HepG2 (cell line): ENCODE data around the gene TM2D3. TPM values are rescaled to one million over a fixed set of nuclear protein-coding genes. Genes with fewer than 3 reads are reported as not detected.
A peak's percentile ranks its signal among the peaks of the same experiment; 100 is the strongest.

Experiments used
- DPF2 ChIP-seq: sonication (generic); formaldehyde crosslinking; IDR thresholded peaks from 2 replicates; pipeline ENCODE4 v1.4.0; 2020; ENCODE audit warnings: mild to moderate bottlenecking, low read depth, missing genetic modification reagents, borderline replicate concordance
- KIAA2018 ChIP-seq: sonication (generic); formaldehyde crosslinking; IDR thresholded peaks from 2 replicates; pipeline ENCODE4 v1.5.0; 2020; ENCODE audit warnings: mild to moderate bottlenecking, missing genetic modification reagents, borderline replicate concordance
- RFXANK ChIP-seq: IDR thresholded peaks from 2 replicates; pipeline ENCODE4 v1.6.1; 2016
- SSRP1 ChIP-seq: IDR thresholded peaks from 2 replicates; pipeline ENCODE4 v1.6.1; 2016; ENCODE audit warnings: control low read depth
- ZNF768 ChIP-seq: sonication (generic); formaldehyde crosslinking; IDR thresholded peaks from 2 replicates; pipeline ENCODE4 v1.4.0; 2020; ENCODE audit warnings: missing genetic modification reagents
- ZNF788 ChIP-seq: sonication (generic); formaldehyde crosslinking; IDR thresholded peaks from 2 replicates; pipeline ENCODE4 v1.5.0; 2020; ENCODE audit warnings: mild to moderate bottlenecking, missing genetic modification reagents, borderline replicate concordance
- polyA plus RNA-seq, 8 experiments: library from polyadenylated mRNA; depleted of rRNA in 3 of 8; stranded (reverse) in 7 of 8; unstranded in 1 of 8; fragments of >200 nt; fragmentation: Illumina TruSeq in 4 of 8; extraction: Trizol in 4 of 8; gene quantifications; 2 replicates each; pipeline versions ENCODE4 v1.2.1 to v1.2.3, GENCODE V29; 2011 to 2016; ENCODE audit warnings: low read depth in 4 of 8, missing spikeins in 1 of 8, mixed read lengths in 1 of 8; ENCODE audit not compliant: insufficient read depth in 1 of 8
- total RNA-seq, 5 experiments: library from RNA; depleted of rRNA; stranded (reverse); fragments of >200 nt; fragmentation: Illumina TruSeq; extraction: Trizol; gene quantifications; 2 replicates each; pipeline ENCODE4 v1.2.3, GENCODE V29; 2016; ENCODE audit warnings: low read depth in 1 of 5
- TF ChIP-seq, protein P1 (sequence below): sonication (generic); formaldehyde crosslinking; IDR thresholded peaks from 2 replicates; pipeline ENCODE4 v1.5.1; 2020; ENCODE audit warnings: mild to moderate bottlenecking, missing genetic modification reagents, borderline replicate concordance
- TF ChIP-seq, protein P2 (sequence below): sonication (generic); formaldehyde crosslinking; IDR thresholded peaks from 2 replicates; pipeline ENCODE4 v1.4.0; 2020; ENCODE audit warnings: missing genetic modification reagents, borderline replicate concordance
- TF ChIP-seq, protein P3 (sequence below): sonication (generic); formaldehyde crosslinking; IDR thresholded peaks from 2 replicates; pipeline ENCODE4 v1.4.0; 2020; ENCODE audit warnings: missing genetic modification reagents, borderline replicate concordance

Gene TM2D3
- total and polyA plus RNA-seq, 2 of the 13 experiments (the other 11 are each of a cell fraction or from before 2014, with no cell fraction given): 31.1 to 72.7 TPM

GRCh38 chr15:101652098-101652785 lies at the start of gene TM2D3 (continued):
- TF ChIP-seq KIAA2018 (CRISPR knock-in tag) (no peak), RFXANK (peak; percentile 66; the same call in 1 of the 2 replicates), ZNF768 (CRISPR knock-in tag) (peak; percentile 75; the same call in 1 of the 2 replicates), DPF2 (CRISPR knock-in tag) (no peak), SSRP1 (no peak), ZNF788 (CRISPR knock-in tag) (peak; percentile 46; the same call in 1 of the 2 replicates)
- TF ChIP-seq, protein P1, sequence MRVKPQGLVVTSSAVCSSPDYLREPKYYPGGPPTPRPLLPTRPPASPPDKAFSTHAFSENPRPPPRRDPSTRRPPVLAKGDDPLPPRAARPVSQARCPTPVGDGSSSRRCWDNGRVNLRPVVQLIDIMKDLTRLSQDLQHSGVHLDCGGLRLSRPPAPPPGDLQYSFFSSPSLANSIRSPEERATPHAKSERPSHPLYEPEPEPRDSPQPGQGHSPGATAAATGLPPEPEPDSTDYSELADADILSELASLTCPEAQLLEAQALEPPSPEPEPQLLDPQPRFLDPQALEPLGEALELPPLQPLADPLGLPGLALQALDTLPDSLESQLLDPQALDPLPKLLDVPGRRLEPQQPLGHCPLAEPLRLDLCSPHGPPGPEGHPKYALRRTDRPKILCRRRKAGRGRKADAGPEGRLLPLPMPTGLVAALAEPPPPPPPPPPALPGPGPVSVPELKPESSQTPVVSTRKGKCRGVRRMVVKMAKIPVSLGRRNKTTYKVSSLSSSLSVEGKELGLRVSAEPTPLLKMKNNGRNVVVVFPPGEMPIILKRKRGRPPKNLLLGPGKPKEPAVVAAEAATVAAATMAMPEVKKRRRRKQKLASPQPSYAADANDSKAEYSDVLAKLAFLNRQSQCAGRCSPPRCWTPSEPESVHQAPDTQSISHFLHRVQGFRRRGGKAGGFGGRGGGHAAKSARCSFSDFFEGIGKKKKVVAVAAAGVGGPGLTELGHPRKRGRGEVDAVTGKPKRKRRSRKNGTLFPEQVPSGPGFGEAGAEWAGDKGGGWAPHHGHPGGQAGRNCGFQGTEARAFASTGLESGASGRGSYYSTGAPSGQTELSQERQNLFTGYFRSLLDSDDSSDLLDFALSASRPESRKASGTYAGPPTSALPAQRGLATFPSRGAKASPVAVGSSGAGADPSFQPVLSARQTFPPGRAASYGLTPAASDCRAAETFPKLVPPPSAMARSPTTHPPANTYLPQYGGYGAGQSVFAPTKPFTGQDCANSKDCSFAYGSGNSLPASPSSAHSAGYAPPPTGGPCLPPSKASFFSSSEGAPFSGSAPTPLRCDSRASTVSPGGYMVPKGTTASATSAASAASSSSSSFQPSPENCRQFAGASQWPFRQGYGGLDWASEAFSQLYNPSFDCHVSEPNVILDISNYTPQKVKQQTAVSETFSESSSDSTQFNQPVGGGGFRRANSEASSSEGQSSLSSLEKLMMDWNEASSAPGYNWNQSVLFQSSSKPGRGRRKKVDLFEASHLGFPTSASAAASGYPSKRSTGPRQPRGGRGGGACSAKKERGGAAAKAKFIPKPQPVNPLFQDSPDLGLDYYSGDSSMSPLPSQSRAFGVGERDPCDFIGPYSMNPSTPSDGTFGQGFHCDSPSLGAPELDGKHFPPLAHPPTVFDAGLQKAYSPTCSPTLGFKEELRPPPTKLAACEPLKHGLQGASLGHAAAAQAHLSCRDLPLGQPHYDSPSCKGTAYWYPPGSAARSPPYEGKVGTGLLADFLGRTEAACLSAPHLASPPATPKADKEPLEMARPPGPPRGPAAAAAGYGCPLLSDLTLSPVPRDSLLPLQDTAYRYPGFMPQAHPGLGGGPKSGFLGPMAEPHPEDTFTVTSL (CRISPR knock-in tag): 0 out of 2 replicates have a peak, but pooled peaks have one; percentile 51
- TF ChIP-seq, protein P2, sequence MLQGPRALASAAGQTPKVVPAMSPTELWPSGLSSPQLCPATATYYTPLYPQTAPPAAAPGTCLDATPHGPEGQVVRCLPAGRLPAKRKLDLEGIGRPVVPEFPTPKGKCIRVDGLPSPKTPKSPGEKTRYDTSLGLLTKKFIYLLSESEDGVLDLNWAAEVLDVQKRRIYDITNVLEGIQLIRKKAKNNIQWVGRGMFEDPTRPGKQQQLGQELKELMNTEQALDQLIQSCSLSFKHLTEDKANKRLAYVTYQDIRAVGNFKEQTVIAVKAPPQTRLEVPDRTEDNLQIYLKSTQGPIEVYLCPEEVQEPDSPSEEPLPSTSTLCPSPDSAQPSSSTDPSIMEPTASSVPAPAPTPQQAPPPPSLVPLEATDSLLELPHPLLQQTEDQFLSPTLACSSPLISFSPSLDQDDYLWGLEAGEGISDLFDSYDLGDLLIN (CRISPR knock-in tag): no peak; the same call in 1 of the 2 replicates
- TF ChIP-seq, protein P3, sequence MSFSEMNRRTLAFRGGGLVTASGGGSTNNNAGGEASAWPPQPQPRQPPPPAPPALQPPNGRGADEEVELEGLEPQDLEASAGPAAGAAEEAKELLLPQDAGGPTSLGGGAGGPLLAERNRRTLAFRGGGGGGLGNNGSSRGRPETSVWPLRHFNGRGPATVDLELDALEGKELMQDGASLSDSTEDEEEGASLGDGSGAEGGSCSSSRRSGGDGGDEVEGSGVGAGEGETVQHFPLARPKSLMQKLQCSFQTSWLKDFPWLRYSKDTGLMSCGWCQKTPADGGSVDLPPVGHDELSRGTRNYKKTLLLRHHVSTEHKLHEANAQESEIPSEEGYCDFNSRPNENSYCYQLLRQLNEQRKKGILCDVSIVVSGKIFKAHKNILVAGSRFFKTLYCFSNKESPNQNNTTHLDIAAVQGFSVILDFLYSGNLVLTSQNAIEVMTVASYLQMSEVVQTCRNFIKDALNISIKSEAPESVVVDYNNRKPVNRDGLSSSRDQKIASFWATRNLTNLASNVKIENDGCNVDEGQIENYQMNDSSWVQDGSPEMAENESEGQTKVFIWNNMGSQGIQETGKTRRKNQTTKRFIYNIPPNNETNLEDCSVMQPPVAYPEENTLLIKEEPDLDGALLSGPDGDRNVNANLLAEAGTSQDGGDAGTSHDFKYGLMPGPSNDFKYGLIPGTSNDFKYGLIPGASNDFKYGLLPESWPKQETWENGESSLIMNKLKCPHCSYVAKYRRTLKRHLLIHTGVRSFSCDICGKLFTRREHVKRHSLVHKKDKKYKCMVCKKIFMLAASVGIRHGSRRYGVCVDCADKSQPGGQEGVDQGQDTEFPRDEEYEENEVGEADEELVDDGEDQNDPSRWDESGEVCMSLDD (CRISPR knock-in tag): peak; percentile 54; the same call in 1 of the 2 replicates
